ENCODE measurements around the gene TGFBR3L. TPM values are rescaled to one million over a fixed set of nuclear protein-coding genes. Genes with fewer than 3 reads are reported as not detected.

TGFBR3L gene
- total RNA-seq, 4 donors from 2014 or later, result not detected

- Histone ChIP-seq H3K4me1 (peaks cover 0 to 25% (median 6%) of the 10 kb centered on the region in 4 donors), H3K27ac (no peak overlapping the region), H3K36me3 (peaks cover 4 to 84% (median 53%) of the 10 kb centered on the region in 3 donors), H3K27me3 (no peaks in the 10 kb centered on the region), H3K9me3 (no peaks in the 10 kb centered on the region), H3K4me3 (no peak overlapping the region)
- 90 to 92% methylated on average over 21 to 22 of the region's 32 CpGs for WGBS, 2 donors
- no peak for DNase-seq (ENCODE audit: low spot score in 2 of 2)
- TF ChIP-seq POLR2A (IDR thresholded peaks at IDR 0.05) (no peak), EP300 (IDR thresholded peaks at IDR 0.05) (no peak)
These were observed 17.8 kb downstream of the TGFBR3L start for GRCh38 chr19:7932276-7932929.

- no peak for TF ChIP-seq POLR2A (IDR thresholded peaks at IDR 0.05)
- TF ChIP-seq EP300 (IDR thresholded peaks at IDR 0.05), result no peak
- no peak for TF ChIP-seq CTCF (IDR thresholded peaks at IDR 0.05)
- Histone ChIP-seq H3K27ac (no peak overlapping the region), H3K4me1 (peaks cover 0 to 19% (median 6%) of the 10 kb centered on the region in 4 donors), H3K27me3 (no peaks in the 10 kb centered on the region), H3K36me3 (peaks cover 4 to 85% (median 55%) of the 10 kb centered on the region in 3 donors), H3K4me3 (no peak overlapping the region), H3K9me3 (no peaks in the 10 kb centered on the region)
- DNase-seq (ENCODE audit: low spot score in 2 of 2), result no peak
- WGBS, 2 donors, result 93 to 100% methylated on average over 1 to 6 of the region's 10 CpGs
These were observed 18.3 kb downstream of the TGFBR3L start for GRCh38 chr19:7932930-7933300.

- 81 to 87% methylated on average over 14 of the region's 14 CpGs for WGBS, 2 donors
- Histone ChIP-seq H3K36me3 (peaks cover 4 to 85% (median 55%) of the 10 kb centered on the region in 3 donors), H3K27ac (no peak overlapping the region), H3K9me3 (no peaks in the 10 kb centered on the region), H3K4me1 (peaks cover 0 to 17% (median 6%) of the 10 kb centered on the region in 4 donors), H3K27me3 (no peaks in the 10 kb centered on the region), H3K4me3 (no peak overlapping the region)
- DNase-seq (ENCODE audit: low spot score in 2 of 2), result no peak
- TF ChIP-seq EP300 (IDR thresholded peaks at IDR 0.05), result no peak
- no peak for TF ChIP-seq CTCF (IDR thresholded peaks at IDR 0.05)
- TF ChIP-seq POLR2A (IDR thresholded peaks at IDR 0.05), result no peak
These were observed 18.8 kb downstream of the TGFBR3L start for GRCh38 chr19:7933411-7933810.

- Histone ChIP-seq H3K4me1 (peaks cover 0 to 20% (median 6%) of the 10 kb centered on the region in 4 donors), H3K9me3 (no peaks in the 10 kb centered on the region), H3K27me3 (no peaks in the 10 kb centered on the region), H3K4me3 (no peak overlapping the region), H3K27ac (no peak overlapping the region), H3K36me3 (peaks cover 4 to 92% (median 55%) of the 10 kb centered on the region in 3 donors)
- 84% methylated on average over 40 to 55 of the region's 55 CpGs for whole genome bisulfite sequencing, 2 donors
- TF ChIP-seq EP300 (IDR thresholded peaks at IDR 0.05) (no peak), CTCF (IDR thresholded peaks at IDR 0.05) (no peak), POLR2A (IDR thresholded peaks at IDR 0.05) (no peak)
- DNase-seq (ENCODE audit: low spot score in 2 of 2), result no peak
These were observed 19.4 kb downstream of the TGFBR3L start for GRCh38 chr19:7933828-7934725.

GRCh38 chr19:7934766-7935165 lies 20.1 kb downstream of the TGFBR3L start:
- H3K36me3 ChIP-seq, result peaks cover 4 to 99% (median 55%) of the 10 kb centered on the region in 3 donors
- H3K9me3 ChIP-seq, result no peaks in the 10 kb centered on the region
- peaks cover 0 to 17% (median under 1%) of the 10 kb centered on the region in 4 donors for H3K4me1 ChIP-seq
- no peak for TF ChIP-seq POLR2A (IDR thresholded peaks at IDR 0.05)
- TF ChIP-seq CTCF (IDR thresholded peaks at IDR 0.05), result no peak
- no peak for TF ChIP-seq EP300 (IDR thresholded peaks at IDR 0.05)
- WGBS, 2 donors, result 85 to 88% methylated on average over 21 of the region's 21 CpGs
- H3K27ac ChIP-seq, result no peak overlapping the region
- H3K27me3 ChIP-seq, result no peaks in the 10 kb centered on the region
- DNase-seq (ENCODE audit: low spot score in 2 of 2), result no peak
- H3K4me3 ChIP-seq, result no peak overlapping the region

Measured in tibial nerve (tissue), 4 donors.